GM12873 (cell line): Measurements from ENCODE around the gene COL10A1.

ENCODE experiments used
- TF ChIP-seq, protein P1 (sequence below): IDR thresholded peaks from 2 replicates; pipeline ENCODE4 v1.5.1; 2012; ENCODE audit warnings: low read depth, mild to moderate bottlenecking, moderate library complexity, low read length, control low read depth; ENCODE audit not compliant: insufficient read depth; ENCODE audit errors: missing control alignments

COL10A1 gene

DNA sequence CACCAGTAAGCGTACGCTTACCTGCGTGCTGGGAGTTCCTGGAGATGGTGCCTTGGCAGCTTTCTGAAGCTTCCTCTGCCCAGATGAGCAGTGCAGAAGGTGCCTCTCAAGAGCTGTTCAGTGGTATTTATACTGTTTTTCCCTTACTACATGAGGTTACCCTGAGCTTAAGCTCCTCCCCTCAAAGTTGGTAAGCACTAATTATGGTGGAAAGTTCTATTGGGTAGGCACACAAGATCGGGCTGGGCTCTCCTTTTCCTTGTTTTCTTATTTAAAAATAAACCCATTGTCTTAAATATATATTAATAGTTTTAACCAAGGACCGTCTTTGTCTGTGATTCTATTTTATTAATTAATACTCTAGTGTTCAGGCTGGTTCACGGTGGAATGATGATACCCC lies at the start of gene COL10A1:
Gene COL10A1, minus strand, starts transcription at position 101 of the 400 bp plus-strand sequence. CDS start 640 bp downstream, outside the sequence.
- TF ChIP-seq, protein P1, sequence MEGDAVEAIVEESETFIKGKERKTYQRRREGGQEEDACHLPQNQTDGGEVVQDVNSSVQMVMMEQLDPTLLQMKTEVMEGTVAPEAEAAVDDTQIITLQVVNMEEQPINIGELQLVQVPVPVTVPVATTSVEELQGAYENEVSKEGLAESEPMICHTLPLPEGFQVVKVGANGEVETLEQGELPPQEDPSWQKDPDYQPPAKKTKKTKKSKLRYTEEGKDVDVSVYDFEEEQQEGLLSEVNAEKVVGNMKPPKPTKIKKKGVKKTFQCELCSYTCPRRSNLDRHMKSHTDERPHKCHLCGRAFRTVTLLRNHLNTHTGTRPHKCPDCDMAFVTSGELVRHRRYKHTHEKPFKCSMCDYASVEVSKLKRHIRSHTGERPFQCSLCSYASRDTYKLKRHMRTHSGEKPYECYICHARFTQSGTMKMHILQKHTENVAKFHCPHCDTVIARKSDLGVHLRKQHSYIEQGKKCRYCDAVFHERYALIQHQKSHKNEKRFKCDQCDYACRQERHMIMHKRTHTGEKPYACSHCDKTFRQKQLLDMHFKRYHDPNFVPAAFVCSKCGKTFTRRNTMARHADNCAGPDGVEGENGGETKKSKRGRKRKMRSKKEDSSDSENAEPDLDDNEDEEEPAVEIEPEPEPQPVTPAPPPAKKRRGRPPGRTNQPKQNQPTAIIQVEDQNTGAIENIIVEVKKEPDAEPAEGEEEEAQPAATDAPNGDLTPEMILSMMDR, result no peak

- TF ChIP-seq, protein P1, result no peak
Measured at GRCh38 chr6:116175344-116175743, 49.4 kb upstream of the COL10A1 start.

GRCh38 chr6:116173928-116174327 lies 48.0 kb upstream of the COL10A1 start:
- TF ChIP-seq, protein P1, result no peak

DNA sequence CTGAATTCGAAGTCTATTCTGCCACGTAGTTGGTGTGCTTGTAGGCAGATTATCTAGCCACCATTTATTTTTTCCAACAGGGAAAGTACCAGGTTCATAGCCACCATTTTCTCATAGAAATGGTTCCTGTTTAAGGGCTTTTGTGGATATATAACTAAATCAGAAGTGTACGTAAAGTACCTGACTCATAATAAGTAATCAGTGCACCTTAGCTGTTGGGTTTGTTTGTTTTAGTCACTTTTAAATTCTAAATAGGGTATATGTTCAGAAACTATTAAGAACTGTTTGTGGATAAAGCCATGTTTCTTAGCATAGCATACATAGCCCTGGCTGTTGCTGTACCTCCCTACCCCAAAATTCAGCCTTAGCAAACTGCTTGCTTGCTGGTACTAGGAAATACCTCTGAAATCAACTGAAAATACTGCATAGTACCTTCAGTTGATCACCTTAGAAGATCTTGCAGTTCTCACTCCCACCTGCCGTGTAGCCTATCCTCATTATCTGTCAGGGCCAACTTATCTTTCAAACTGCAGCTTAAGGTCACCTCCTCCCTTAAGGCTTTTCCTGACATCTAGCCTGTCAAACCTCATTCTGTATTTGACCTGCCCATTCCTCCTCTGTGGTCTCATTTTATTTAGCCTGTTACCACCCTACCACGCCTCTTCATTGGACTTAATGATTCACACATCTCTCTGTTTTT lies 44.6 kb upstream of the COL10A1 start:
- TF ChIP-seq, protein P1, result no peak

GRCh38 chr6:116169880-116170279 lies 43.9 kb upstream of the COL10A1 start:
- TF ChIP-seq, protein P1, result no peak

DNA sequence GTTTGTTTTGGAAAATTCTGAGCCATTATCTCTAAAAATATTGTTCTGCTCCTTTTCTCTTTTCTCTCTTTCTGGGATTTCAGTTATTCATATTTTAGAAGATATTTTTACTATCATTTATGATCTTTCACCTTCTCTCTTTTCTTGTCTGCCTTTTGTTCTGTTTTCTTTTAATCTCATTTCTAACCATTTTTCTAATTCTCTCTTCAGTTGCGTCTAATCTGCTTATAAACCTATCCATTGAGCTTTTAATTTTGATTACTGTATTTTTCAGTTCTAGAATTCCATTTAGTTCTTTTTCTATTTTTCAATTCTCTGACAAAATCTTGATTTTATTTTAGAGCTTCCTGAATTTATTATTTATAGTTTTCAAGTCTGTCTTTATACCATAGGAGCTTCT lies 42.2 kb upstream of the COL10A1 start:
- TF ChIP-seq, protein P1, result no peak

GRCh38 chr6:116166369-116166768 lies 40.4 kb upstream of the COL10A1 start:
- TF ChIP-seq, protein P1, result no peak
